HPDE6-E6E7 (cell line): Measurements from ENCODE around the gene METTL21A.

Experiments used
- DNase-seq: peaks from one replicate; pipeline ENCODE4 v3.0.0; 2011; ENCODE audit warnings: missing footprints; ENCODE audit errors: extremely low spot score

Gene METTL21A

GRCh38 chr2:207624185-207625013 is 795 bp downstream of the METTL21A start:
- no peak for DNase-seq

- DNase-seq: no peak
Observed at GRCh38 chr2:207621501-207622039, 3.6 kb downstream of the METTL21A start.

- no peak for DNase-seq
Observed at GRCh38 chr2:207619764-207620203, 5.4 kb downstream of the METTL21A start.

GRCh38 chr2:207617011-207617671 is 8.1 kb downstream of the METTL21A start:
- DNase-seq: peak; percentile 63

- DNase-seq: no peak
Observed at GRCh38 chr2:207616185-207616584, 9.0 kb downstream of the METTL21A start.

- DNase-seq: no peak
Observed at GRCh38 chr2:207614824-207615223, 10.4 kb downstream of the METTL21A start.

- DNase-seq: no peak
Observed at GRCh38 chr2:207612714-207613113, 12.5 kb downstream of the METTL21A start.

GRCh38 chr2:207606829-207607228 is 18.4 kb downstream of the METTL21A start:
- DNase-seq: no peak

- DNase-seq: no peak
Observed at GRCh38 chr2:207606399-207606798, 18.8 kb downstream of the METTL21A start.

- no peak for DNase-seq
Observed at GRCh38 chr2:207603486-207603885, 21.7 kb downstream of the METTL21A start.

GRCh38 chr2:207601774-207602173 is 23.4 kb downstream of the METTL21A start:
- no peak for DNase-seq

- no peak for DNase-seq
Observed at GRCh38 chr2:207600231-207600630, 25.0 kb downstream of the METTL21A start.

- DNase-seq: no peak
Observed at GRCh38 chr2:207599636-207600035, 25.6 kb downstream of the METTL21A start.

- no peak for DNase-seq
Observed at GRCh38 chr2:207594731-207595130, 30.5 kb downstream of the METTL21A start.

GRCh38 chr2:207594264-207594663 is 30.9 kb downstream of the METTL21A start:
- DNase-seq: no peak

GRCh38 chr2:207593277-207593676 is 31.9 kb downstream of the METTL21A start:
- no peak for DNase-seq

GRCh38 chr2:207589143-207589542 is 36.1 kb downstream of the METTL21A start:
- DNase-seq: no peak

GRCh38 chr2:207587305-207587704 is 37.9 kb downstream of the METTL21A start:
- no peak for DNase-seq

- no peak for DNase-seq
Observed at GRCh38 chr2:207584952-207585351, 40.2 kb downstream of the METTL21A start.

- no peak for DNase-seq
Observed at GRCh38 chr2:207571370-207571769, 53.8 kb downstream of the METTL21A start.

GRCh38 chr2:207567671-207568070 is 57.5 kb downstream of the METTL21A start:
- no peak for DNase-seq

GRCh38 chr2:207565736-207566500 is 59.3 kb downstream of the METTL21A start:
- DNase-seq: no peak
